GM12878 (cell line): ENCODE results near the gene SHLD1.

ENCODE experiments used
- CBX5 ChIP-seq: sonication (generic); IDR thresholded peaks from 2 replicates; pipeline ENCODE4 v1.6.1; 2016; ENCODE audit warnings: low read depth, moderate library complexity, mild to moderate bottlenecking, inconsistent platforms
- CEBPB ChIP-seq, 2 experiments: fragments of 150-350 bp in 1 of 2; IDR thresholded peaks; 2 replicates each; pipeline ENCODE4 v1.6.1; 2012 to 2014; ENCODE audit warnings: low read depth in 2 of 2, low read length in 2 of 2, borderline replicate concordance in 1 of 2, inconsistent platforms in 1 of 2
- CTCF ChIP-seq, 3 experiments: IDR thresholded peaks in 2 of 3; conservative IDR thresholded peaks in 1 of 3; 2 replicates each; pipeline ENCODE4 v1.5.1; 2011; ENCODE audit warnings: low read depth in 3 of 3, low read length in 3 of 3, mild to moderate bottlenecking in 3 of 3, control low read depth in 2 of 3, moderate library complexity in 2 of 3, inconsistent platforms in 1 of 3, mixed read lengths in 1 of 3; ENCODE audit not compliant: control insufficient read depth in 2 of 3, insufficient read depth in 1 of 3; ENCODE audit errors: extremely low read depth in 1 of 3
- NR2C1 ChIP-seq: fragments of 450-650 bp; IDR thresholded peaks from 2 replicates; pipeline ENCODE4 v1.6.1; 2017; ENCODE audit warnings: antibody characterized with exemption, mild to moderate bottlenecking, moderate library complexity
- REST ChIP-seq: IDR thresholded peaks from 2 replicates; pipeline ENCODE4 v1.6.1; 2012; ENCODE audit warnings: mild to moderate bottlenecking, low read depth, low read length
- SP1 ChIP-seq: IDR thresholded peaks from one replicate; pipeline ENCODE4 v1.6.1; 2011; ENCODE audit warnings: low read depth, low read length
- SRF ChIP-seq, 2 experiments: IDR thresholded peaks; 2 replicates each; pipeline ENCODE4 v1.6.1; 2011; ENCODE audit warnings: low read depth in 2 of 2, low read length in 2 of 2, mild to moderate bottlenecking in 1 of 2, moderate library complexity in 1 of 2
- TAF1 ChIP-seq: IDR thresholded peaks from 2 replicates; pipeline ENCODE4 v1.6.1; 2011; ENCODE audit warnings: mild to moderate bottlenecking, low read depth, low read length, borderline replicate concordance
- TARDBP ChIP-seq: IDR thresholded peaks from 2 replicates; pipeline ENCODE4 v1.6.1; 2016; ENCODE audit warnings: borderline replicate concordance
- TBL1XR1 ChIP-seq: IDR thresholded peaks from 2 replicates; pipeline ENCODE4 v1.6.1; 2012; ENCODE audit warnings: low read depth, low read length, improper control_type of control experiment
- YY1 ChIP-seq: IDR thresholded peaks from 2 replicates; pipeline ENCODE4 v1.6.1; 2011; ENCODE audit warnings: low read depth, mild to moderate bottlenecking, low read length
- ZBTB11 ChIP-seq: fragments of 450-650 bp; formaldehyde crosslinking; IDR thresholded peaks from 2 replicates; pipeline ENCODE4 v1.5.0; 2022; ENCODE audit warnings: mild to moderate bottlenecking, missing genetic modification characterization
- ZNF24 ChIP-seq: fragments of 450-650 bp; IDR thresholded peaks from 2 replicates; pipeline ENCODE4 v1.6.1; 2017; ENCODE audit warnings: antibody characterized with exemption, mild to moderate bottlenecking

- TF ChIP-seq TAF1 (no peak), TARDBP (no peak), SRF (IDR thresholded peaks at IDR 0.05; ENCODE audit: low read depth in 2 of 2, low read length in 2 of 2) (no peak), SP1 (no peak), ZNF24 (no peak), YY1 (no peak), REST (no peak), ZBTB11 (no peak), TBL1XR1 (no peak), CTCF (IDR thresholded peaks at IDR 0.05 in 2 of 3, conservative IDR thresholded peaks at IDR 0.05 in 1 of 3; ENCODE audit: control insufficient read depth in 2 of 3, extremely low read depth in 1 of 3, insufficient read depth in 1 of 3, low read depth in 3 of 3, low read length in 3 of 3) (no peak), CEBPB (IDR thresholded peaks at IDR 0.05; ENCODE audit: borderline replicate concordance in 1 of 2, low read depth in 2 of 2, low read length in 2 of 2) (no peak), CBX5 (no peak), NR2C1 (no peak)
These were observed 23.1 kb upstream of the SHLD1 start for GRCh38 chr20:5727018-5727515.
